Measurements from ENCODE around the gene ACVR1. TPM values are rescaled to one million over a fixed set of nuclear protein-coding genes. Genes with fewer than 3 reads are reported as not detected.
"Not testable (repeated sequence)": the region's sequence is repeated elsewhere in the genome, so short reads cannot be mapped to it uniquely, and the experiment has no call there.

The ACVR1 gene
- total and polyA plus RNA-seq, 5 donors: 20.6 to 59.3 (median 48.8) TPM

GRCh38 chr2:157741819-157742484, 134.2 kb downstream of the ACVR1 start:
- whole genome bisulfite sequencing: 90% methylated on average over 14 of the region's 14 CpGs
- no peak for DNase-seq

GRCh38 chr2:157737656-157738055, 138.5 kb downstream of the ACVR1 start:
- Histone ChIP-seq H3K4me3 (ENCODE audit: low read length) (no peak overlapping the region), H3K4me1 (ENCODE audit: control insufficient read depth, insufficient read depth, low read length) (no peaks in the 10 kb centered on the region), H3K27me3 (ENCODE audit: control insufficient read depth, insufficient read depth) (no peaks in the 10 kb centered on the region), H3K27ac (ENCODE audit: low read length) (no peak overlapping the region), H3K9me3 (ENCODE audit: control insufficient read depth, low read length) (no peaks in the 10 kb centered on the region)
- WGBS: 85% methylated on average over 2 of the region's 2 CpGs
- intact Hi-C loops (cut with DNase I): no loop called here
- ATAC-seq (no peak), DNase-seq (no peak)

More at GRCh38 chr2:157741819-157742484, 134.2 kb downstream of the ACVR1 start:
- no peaks in the 10 kb centered on the region for H3K4me1 ChIP-seq (ENCODE audit: control insufficient read depth, insufficient read depth, low read length)
- intact Hi-C loops (cut with DNase I): no loop called here
- no peak overlapping the region for H3K27ac ChIP-seq (ENCODE audit: low read length)
- H3K9me3 ChIP-seq (ENCODE audit: control insufficient read depth, low read length): no peaks in the 10 kb centered on the region
- ATAC-seq: no peak
- no peaks in the 10 kb centered on the region for H3K27me3 ChIP-seq (ENCODE audit: control insufficient read depth, insufficient read depth)
- H3K4me3 ChIP-seq (ENCODE audit: low read length): no peak overlapping the region

- Histone ChIP-seq H3K4me1 (ENCODE audit: control insufficient read depth, insufficient read depth, low read length) (no peaks in the 10 kb centered on the region), H3K9me3 (ENCODE audit: control insufficient read depth, low read length) (no peaks in the 10 kb centered on the region), H3K27ac (ENCODE audit: low read length) (no peak overlapping the region), H3K4me3 (ENCODE audit: low read length) (no peak overlapping the region), H3K27me3 (ENCODE audit: control insufficient read depth, insufficient read depth) (no peaks in the 10 kb centered on the region)
- 98% methylated on average over 1 of the region's 1 CpG for WGBS
- DNase-seq (no peak), ATAC-seq (no peak)
- intact Hi-C loops (cut with DNase I): no loop called here
Observed at GRCh38 chr2:157735532-157735931, 140.6 kb downstream of the ACVR1 start.

GRCh38 chr2:157733263-157733662, 142.9 kb downstream of the ACVR1 start:
- intact Hi-C loops (cut with DNase I): no loop called here
- Histone ChIP-seq H3K27me3 (ENCODE audit: control insufficient read depth, insufficient read depth) (no peaks in the 10 kb centered on the region), H3K4me3 (ENCODE audit: low read length) (no peak overlapping the region), H3K27ac (ENCODE audit: low read length) (no peak overlapping the region), H3K9me3 (ENCODE audit: control insufficient read depth, low read length) (no peaks in the 10 kb centered on the region), H3K4me1 (ENCODE audit: control insufficient read depth, insufficient read depth, low read length) (no peaks in the 10 kb centered on the region)
- WGBS: 82% methylated on average over 2 of the region's 2 CpGs
- no peak for DNase-seq
- no peak for ATAC-seq

GRCh38 chr2:157732596-157732995, 143.5 kb downstream of the ACVR1 start:
- intact Hi-C loops (cut with DNase I): no loop called here
- Histone ChIP-seq H3K4me3 (ENCODE audit: low read length) (no peak overlapping the region), H3K27me3 (ENCODE audit: control insufficient read depth, insufficient read depth) (no peaks in the 10 kb centered on the region), H3K4me1 (ENCODE audit: control insufficient read depth, insufficient read depth, low read length) (no peaks in the 10 kb centered on the region), H3K27ac (ENCODE audit: low read length) (no peak overlapping the region), H3K9me3 (ENCODE audit: control insufficient read depth, low read length) (no peaks in the 10 kb centered on the region)
- ATAC-seq: no peak
- WGBS: 94% methylated on average over 3 of the region's 3 CpGs
- no peak for DNase-seq

- Histone ChIP-seq H3K4me3 (ENCODE audit: low read length) (no peak overlapping the region), H3K27me3 (ENCODE audit: control insufficient read depth, insufficient read depth) (no peaks in the 10 kb centered on the region), H3K9me3 (ENCODE audit: control insufficient read depth, low read length) (no peaks in the 10 kb centered on the region), H3K4me1 (ENCODE audit: control insufficient read depth, insufficient read depth, low read length) (no peaks in the 10 kb centered on the region), H3K27ac (ENCODE audit: low read length) (no peak overlapping the region)
- intact Hi-C loops (cut with DNase I): no loop called here
- DNase-seq (no peak), ATAC-seq (no peak)
- WGBS: 97% methylated on average over 1 of the region's 1 CpG
Observed at GRCh38 chr2:157727693-157728092, 148.4 kb downstream of the ACVR1 start.

GRCh38 chr2:157726946-157727345, 149.2 kb downstream of the ACVR1 start:
- no peak overlapping the region for H3K27ac ChIP-seq (ENCODE audit: low read length)
- no peaks in the 10 kb centered on the region for H3K4me1 ChIP-seq (ENCODE audit: control insufficient read depth, insufficient read depth, low read length)
- intact Hi-C loops (cut with DNase I): no loop called here
- no peak for DNase-seq
- no peak overlapping the region for H3K4me3 ChIP-seq (ENCODE audit: low read length)
- no peak for ATAC-seq
- no peaks in the 10 kb centered on the region for H3K9me3 ChIP-seq (ENCODE audit: control insufficient read depth, low read length)
- WGBS: 91% methylated on average over 1 of the region's 1 CpG
- H3K27me3 ChIP-seq (ENCODE audit: control insufficient read depth, insufficient read depth): no peaks in the 10 kb centered on the region

- Histone ChIP-seq H3K27me3 (ENCODE audit: control insufficient read depth, insufficient read depth) (no peaks in the 10 kb centered on the region), H3K4me1 (ENCODE audit: control insufficient read depth, insufficient read depth, low read length) (no peaks in the 10 kb centered on the region), H3K9me3 (ENCODE audit: control insufficient read depth, low read length) (no peaks in the 10 kb centered on the region), H3K27ac (ENCODE audit: low read length) (no peak overlapping the region), H3K4me3 (ENCODE audit: low read length) (no peak overlapping the region)
- DNase-seq: no peak
- ATAC-seq: no peak
- intact Hi-C loops (cut with DNase I): no loop called here
- WGBS: 93% methylated on average over 1 of the region's 1 CpG
Observed at GRCh38 chr2:157725846-157726245, 150.3 kb downstream of the ACVR1 start.

- 92% methylated on average over 3 of the region's 3 CpGs for WGBS
- no peaks in the 10 kb centered on the region for H3K9me3 ChIP-seq (ENCODE audit: control insufficient read depth, low read length)
- intact Hi-C loops (cut with DNase I): no loop called here
- H3K27me3 ChIP-seq (ENCODE audit: control insufficient read depth, insufficient read depth): no peaks in the 10 kb centered on the region
- ATAC-seq (no peak), DNase-seq (no peak)
- no peaks in the 10 kb centered on the region for H3K4me1 ChIP-seq (ENCODE audit: control insufficient read depth, insufficient read depth, low read length)
- no peak overlapping the region for H3K27ac ChIP-seq (ENCODE audit: low read length)
- H3K4me3 ChIP-seq (ENCODE audit: low read length): no peak overlapping the region
Observed at GRCh38 chr2:157722580-157723234, 153.4 kb downstream of the ACVR1 start.

- intact Hi-C loops (cut with DNase I): no loop called here
- WGBS: 94% methylated on average over 2 of the region's 2 CpGs
- Histone ChIP-seq H3K27ac (ENCODE audit: low read length) (no peak overlapping the region), H3K4me3 (ENCODE audit: low read length) (no peak overlapping the region), H3K9me3 (ENCODE audit: control insufficient read depth, low read length) (no peaks in the 10 kb centered on the region), H3K27me3 (ENCODE audit: control insufficient read depth, insufficient read depth) (no peaks in the 10 kb centered on the region), H3K4me1 (ENCODE audit: control insufficient read depth, insufficient read depth, low read length) (no peaks in the 10 kb centered on the region)
- DNase-seq (no peak), ATAC-seq (no peak)
Observed at GRCh38 chr2:157720504-157720903, 155.6 kb downstream of the ACVR1 start.

- WGBS: 85% methylated on average over 5 of the region's 5 CpGs
- H3K9me3 ChIP-seq (ENCODE audit: control insufficient read depth, low read length); ATAC-seq; intact Hi-C loops (cut with DNase I); DNase-seq; H3K4me1 ChIP-seq (ENCODE audit: control insufficient read depth, insufficient read depth, low read length); H3K27me3 ChIP-seq (ENCODE audit: control insufficient read depth, insufficient read depth); H3K4me3 ChIP-seq (ENCODE audit: low read length); H3K27ac ChIP-seq (ENCODE audit: low read length): not testable (repeated sequence)
Observed at GRCh38 chr2:157704653-157705052, 171.5 kb downstream of the ACVR1 start.

Data from right cardiac atrium (tissue), 5 donors.